ENCODE measurements around the gene CCDC116.
"Not testable (repeated sequence)": the region's sequence is repeated elsewhere in the genome, so short reads cannot be mapped to it uniquely, and the experiment has no call there.

Gene CCDC116

GRCh38 chr22:21657020-21657359, 24.4 kb downstream of the CCDC116 start:
- no peak for DNase-seq

GRCh38 chr22:21657360-21658032, 24.9 kb downstream of the CCDC116 start:
- peak; percentile 89 for DNase-seq

- DNase-seq = no peak
These were observed 27.4 kb downstream of the CCDC116 start for GRCh38 chr22:21659864-21660525.

GRCh38 chr22:21660904-21661303, 28.3 kb downstream of the CCDC116 start:
- no peak for DNase-seq

- no peak for DNase-seq
These were observed 29.4 kb downstream of the CCDC116 start for GRCh38 chr22:21661991-21662390.

GRCh38 chr22:21663738-21664137, 31.2 kb downstream of the CCDC116 start:
- no peak for DNase-seq

GRCh38 chr22:21665047-21665851, 32.7 kb downstream of the CCDC116 start:
- no peak for DNase-seq

- DNase-seq = no peak
These were observed 34.2 kb downstream of the CCDC116 start for GRCh38 chr22:21666786-21667185.

- DNase-seq = no peak
These were observed 36.5 kb downstream of the CCDC116 start for GRCh38 chr22:21669026-21669425.

GRCh38 chr22:21672107-21672629, 39.6 kb downstream of the CCDC116 start:
- DNase-seq = no peak

- no peak for DNase-seq
These were observed 41.2 kb downstream of the CCDC116 start for GRCh38 chr22:21673534-21674321.

GRCh38 chr22:21674638-21675245, 42.2 kb downstream of the CCDC116 start:
- DNase-seq = no peak

- DNase-seq = no peak
These were observed 45.3 kb downstream of the CCDC116 start for GRCh38 chr22:21677606-21678443.

GRCh38 chr22:21678842-21679241, 46.3 kb downstream of the CCDC116 start:
- not testable (repeated sequence) for DNase-seq

GRCh38 chr22:21679383-21679782, 46.8 kb downstream of the CCDC116 start:
- DNase-seq = no peak

GRCh38 chr22:21680830-21681565, 48.4 kb downstream of the CCDC116 start:
- no peak for DNase-seq

GRCh38 chr22:21681566-21682370, 49.2 kb downstream of the CCDC116 start:
- no peak for DNase-seq

GRCh38 chr22:21682385-21683175, 50.0 kb downstream of the CCDC116 start:
- DNase-seq = no peak

- no peak for DNase-seq
These were observed 50.8 kb downstream of the CCDC116 start for GRCh38 chr22:21683401-21683811.

All from CD4-positive, alpha-beta T cell treated with Interleukin-17A for 4 hours (primary cell).